Liver (tissue), 9 donors: ENCODE data around the gene ITPKC. TPM values are rescaled to one million over a fixed set of nuclear protein-coding genes. Genes with fewer than 3 reads are reported as not detected.

Experiments used
- DNase-seq: peaks from one replicate; pipeline ENCODE4 v3.0.0-alpha.2; 2017; ENCODE audit warnings: low spot score
- H3K27ac ChIP-seq, 2 donors: one replicate each; pipeline ENCODE4 v1.7.0; 2013; ENCODE audit warnings: inconsistent platforms in 2 of 2, low read length in 2 of 2, control low read depth in 1 of 2, low read depth in 1 of 2, mild to moderate bottlenecking in 1 of 2
- H3K27me3 ChIP-seq, 4 donors: one replicate each; pipeline versions ENCODE4 v1.6.1 to v1.7.0; 2013; ENCODE audit warnings: low read length in 3 of 4, inconsistent platforms in 1 of 4, mild to moderate bottlenecking in 1 of 4, moderate library complexity in 1 of 4; ENCODE audit not compliant: control insufficient read depth in 4 of 4, insufficient read depth in 4 of 4
- H3K36me3 ChIP-seq, 4 donors: one replicate each; pipeline versions ENCODE4 v1.6.1 to v1.7.0; 2013; ENCODE audit warnings: low read length in 3 of 4, mild to moderate bottlenecking in 3 of 4, low read depth in 1 of 4, moderate library complexity in 1 of 4; ENCODE audit not compliant: control insufficient read depth in 4 of 4, insufficient read depth in 3 of 4
- H3K4me1 ChIP-seq, 4 donors: one replicate each; pipeline versions ENCODE4 v1.6.1 to v1.7.0; 2013; ENCODE audit warnings: low read length in 3 of 4, mild to moderate bottlenecking in 3 of 4, moderate library complexity in 1 of 4; ENCODE audit not compliant: control insufficient read depth in 4 of 4, insufficient read depth in 4 of 4
- H3K4me3 ChIP-seq, 3 donors: one replicate each; pipeline versions ENCODE4 v1.6.1 to v1.7.0; 2013; ENCODE audit warnings: low read length in 3 of 3, control low read depth in 1 of 3, low read depth in 1 of 3, mild to moderate bottlenecking in 1 of 3
- H3K9ac ChIP-seq, 2 donors: one replicate each; pipeline ENCODE4 v1.7.0; 2013; ENCODE audit warnings: low read length in 2 of 2, mild to moderate bottlenecking in 2 of 2, moderate library complexity in 2 of 2, control low read depth in 1 of 2, low read depth in 1 of 2
- H3K9me3 ChIP-seq, 4 donors: one replicate each; pipeline versions ENCODE4 v1.6.1 to v1.7.0; 2013; ENCODE audit warnings: low read length in 3 of 4; ENCODE audit not compliant: control insufficient read depth in 4 of 4
- ATF3 ChIP-seq: IDR thresholded peaks from 2 replicates; pipeline ENCODE4 v1.6.1; 2016; ENCODE audit warnings: antibody characterized with exemption
- CTCF ChIP-seq: fragments of 150-350 bp; IDR thresholded peaks from 2 replicates; pipeline ENCODE4 v1.5.1; 2017; ENCODE audit warnings: improper control_type of control experiment, low read depth, low read length; ENCODE audit not compliant: missing input control
- EGR1 ChIP-seq, 2 donors: IDR thresholded peaks; 2 replicates each; pipeline ENCODE4 v1.6.1; 2016 to 2018; ENCODE audit warnings: antibody characterized with exemption in 2 of 2, low read depth in 2 of 2
- FOXA1 ChIP-seq: IDR thresholded peaks from 2 replicates; pipeline ENCODE4 v1.6.1; 2016; ENCODE audit warnings: antibody characterized with exemption
- FOXA2 ChIP-seq: IDR thresholded peaks from 2 replicates; pipeline ENCODE4 v1.6.1; 2016; ENCODE audit warnings: antibody characterized with exemption
- GABPA ChIP-seq, 2 donors: IDR thresholded peaks in 1 of 2; conservative IDR thresholded peaks in 1 of 2; 2 replicates each; pipeline ENCODE4 v1.6.1; 2016; ENCODE audit warnings: antibody characterized with exemption in 2 of 2, mild to moderate bottlenecking in 1 of 2, moderate library complexity in 1 of 2
- HNF4A ChIP-seq, 2 donors: conservative IDR thresholded peaks; 2 replicates each; pipeline ENCODE4 v1.6.1; 2016; ENCODE audit warnings: antibody characterized with exemption in 2 of 2, mild to moderate bottlenecking in 2 of 2
- HNF4G ChIP-seq: IDR thresholded peaks from 2 replicates; pipeline ENCODE4 v1.6.1; 2016; ENCODE audit warnings: antibody characterized with exemption
- JUND ChIP-seq, 2 donors: IDR thresholded peaks; 2 replicates each; pipeline ENCODE4 v1.6.1; 2016; ENCODE audit warnings: antibody characterized with exemption in 2 of 2
- MAX ChIP-seq: IDR thresholded peaks from 2 replicates; pipeline ENCODE4 v1.6.1; 2016; ENCODE audit warnings: antibody characterized with exemption
- NR2F2 ChIP-seq: IDR thresholded peaks from 2 replicates; pipeline ENCODE4 v1.6.1; 2016; ENCODE audit warnings: antibody characterized with exemption
- RAD21 ChIP-seq, 2 donors: IDR thresholded peaks; 2 replicates each; pipeline ENCODE4 v1.6.1; 2016; ENCODE audit warnings: antibody characterized with exemption in 2 of 2, mild to moderate bottlenecking in 2 of 2
- REST ChIP-seq: IDR thresholded peaks from 2 replicates; pipeline ENCODE4 v1.6.1; 2016; ENCODE audit warnings: antibody characterized with exemption, mild to moderate bottlenecking
- RXRA ChIP-seq, 2 donors: IDR thresholded peaks; 2 replicates each; pipeline ENCODE4 v1.6.1; 2017 to 2018; ENCODE audit warnings: antibody characterized with exemption in 2 of 2, mild to moderate bottlenecking in 1 of 2
- SP1 ChIP-seq: IDR thresholded peaks from 2 replicates; pipeline ENCODE4 v1.6.1; 2018; ENCODE audit warnings: antibody characterized with exemption, mild to moderate bottlenecking
- TAF1 ChIP-seq: conservative IDR thresholded peaks from 2 replicates; pipeline ENCODE4 v1.6.1; 2016; ENCODE audit warnings: antibody characterized with exemption, mild to moderate bottlenecking
- YY1 ChIP-seq: IDR thresholded peaks from 2 replicates; pipeline ENCODE4 v1.6.1; 2016; ENCODE audit warnings: antibody characterized with exemption, mild to moderate bottlenecking
- ZBTB33 ChIP-seq: IDR thresholded peaks from 2 replicates; pipeline ENCODE4 v1.6.1; 2016; ENCODE audit warnings: antibody characterized with exemption
- WGBS: extraction: QIAGEN DNeasy Blood & Tissue Kit; methylation state at CpG from one replicate; pipeline ENCODE4 v1.1.7; 2013; 5-methylcytosine and 5-hydroxymethylcytosine counted together
- polyA plus RNA-seq, 2 donors: library from polyadenylated mRNA; stranded (reverse) in 1 of 2; unstranded in 1 of 2; fragments of 200-250 nt in 1 of 2; fragments of >200 nt in 1 of 2; fragmentation: Nextera tagmentation in 1 of 2; extraction: Ambion mirVana in 1 of 2; gene quantifications; one replicate each; pipeline versions ENCODE4 v1.2.1 to v1.2.3, GENCODE V29; 2013 to 2015
- total RNA-seq, 2 donors: library from RNA; depleted of rRNA; stranded (reverse); fragments of >200 nt; gene quantifications; one replicate each; pipeline ENCODE4 v1.2.3, GENCODE V29; 2014
- donor health status: healthy.
- donor health status: healthy.
- donor health status: healthy.
- donor health status: healthy.
- donor health status: healthy.

Gene ITPKC
- total and polyA plus RNA-seq, 4 donors: 4.2 to 12.5 (median 7.7) TPM

GRCh38 chr19:40775632-40776022 is 58.7 kb downstream of the ITPKC start:
- no peak overlapping the region for H3K4me3 ChIP-seq
- TF ChIP-seq NR2F2 (no peak), RAD21 (IDR thresholded peaks at IDR 0.05) (no peak), TAF1 (no peak)
- H3K27me3 ChIP-seq: no peaks in the 10 kb centered on the region
- no peaks in the 10 kb centered on the region for H3K9me3 ChIP-seq
- H3K4me1 ChIP-seq: peaks cover 0 to 19% (median 13%) of the 10 kb centered on the region in 4 donors
- no peak for DNase-seq
- H3K27ac ChIP-seq: no peak overlapping the region
- H3K9ac ChIP-seq: no peak overlapping the region
- no peaks in the 10 kb centered on the region for H3K36me3 ChIP-seq
- 96% methylated on average over 10 of the region's 10 CpGs for WGBS

GRCh38 chr19:40776364-40776763 is 59.5 kb downstream of the ITPKC start:
- Histone ChIP-seq H3K27me3 (no peaks in the 10 kb centered on the region), H3K4me3 (no peak overlapping the region), H3K27ac (no peak overlapping the region), H3K36me3 (no peaks in the 10 kb centered on the region), H3K4me1 (peaks cover 0 to 19% (median 13%) of the 10 kb centered on the region in 4 donors), H3K9ac (no peak overlapping the region), H3K9me3 (no peaks in the 10 kb centered on the region)
- TF ChIP-seq TAF1 (no peak), RXRA (IDR thresholded peaks at IDR 0.05) (no peak), HNF4G (no peak), HNF4A (conservative IDR thresholded peaks at IDR 0.05) (no peak), EGR1 (IDR thresholded peaks at IDR 0.05; ENCODE audit: low read depth in 2 of 2) (no peak), SP1 (no peak), YY1 (no peak), MAX (no peak), FOXA2 (no peak), ZBTB33 (no peak), JUND (IDR thresholded peaks at IDR 0.05) (no peak), ATF3 (no peak), GABPA (IDR thresholded peaks at IDR 0.05 in 1 of 2, conservative IDR thresholded peaks at IDR 0.05 in 1 of 2) (no peak), REST (no peak), FOXA1 (no peak), CTCF (no peak), NR2F2 (no peak), RAD21 (IDR thresholded peaks at IDR 0.05) (no peak)
- no peak for DNase-seq
- WGBS: 85% methylated on average over 7 of the region's 7 CpGs
